Measurements from ENCODE around the gene SAPCD2. TPM values are rescaled to one million over a fixed set of nuclear protein-coding genes. Genes with fewer than 3 reads are reported as not detected.
A peak's percentile ranks its signal among the peaks of the same experiment; 100 is the strongest.

SAPCD2 gene
- total and polyA plus RNA-seq, 9 of the 15 experiments (the other 6 are each of a cell fraction or from before 2014, with no cell fraction given): 3.4 to 91.8 (median 18.8) TPM

- no peaks in the 10 kb centered on the region for H3K9me3 ChIP-seq (replicated peaks; ENCODE audit: control insufficient read depth, insufficient read depth, low read depth, low read length)
- peak overlapping the region; percentile 79; the same call in 1 of the 2 replicates for H3K4me3 ChIP-seq
- no peaks in the 10 kb centered on the region for H3K9me1 ChIP-seq (ENCODE audit: control insufficient read depth, insufficient read depth, low read length)
- peaks cover 29 to 51% of the 10 kb centered on the region in 2 experiments; a peak in 4 of 5 replicates for H3K4me1 ChIP-seq (replicated peaks in 1 of 2; ENCODE audit: control insufficient read depth in 2 of 2, insufficient read depth in 2 of 2, low read length in 2 of 2)
- POLR2A ChIA-PET: interaction anchor here (0.7 to 3.3 kb wide), 5 partner anchors 9 to 42 kb away, joined by 4 to 18 read pairs (median 5); no protein-coding TSS in a partner anchor
- peak overlapping the region; percentile 46 to 81; a peak in 3 of 4 replicates for H3K9ac ChIP-seq (ENCODE audit: insufficient read depth in 1 of 2, low read depth in 2 of 2, low read length in 2 of 2)
- no peak for FAIRE-seq
- TSS peak; percentile 50 for BruUV-seq (replicated peaks)
- peaks cover 34% of the 10 kb centered on the region for H3K36me3 ChIP-seq (ENCODE audit: control insufficient read depth, insufficient read depth, low read length)
- peaks cover 30% of the 10 kb centered on the region for H3K79me2 ChIP-seq (ENCODE audit: control insufficient read depth, insufficient read depth, low read length)
- WGBS (ENCODE audit: insufficient coverage, low coverage, missing lambda C conversion rate): 43% methylated on average over 5 of the region's 5 CpGs
- intact Hi-C loops (cut with micrococcal nuclease): no loop called here
- no peaks in the 10 kb centered on the region for H4K20me1 ChIP-seq (replicated peaks; ENCODE audit: control insufficient read depth, insufficient read depth, low read length)
- CTCF ChIA-PET (ENCODE audit: low intra/inter-chr PET ratio): interaction anchor here (0.6 kb wide), 1 partner anchor 41 kb away, joined by 5 read pairs; no protein-coding TSS in a partner anchor
- H3K4me2 ChIP-seq (ENCODE audit: insufficient read depth, low read length): peak overlapping the region; percentile 86
- in situ Hi-C loops (cut with MboI): no loop called here
- H2AFZ ChIP-seq (ENCODE audit: low read depth, low read length): no peak overlapping the region
- no peak for ATAC-seq
- TF ChIP-seq ZNF395 (CRISPR knock-in tag; IDR thresholded peaks at IDR 0.05) (0 out of 2 replicates have a peak, but pooled peaks have one; percentile 8), FOSL1 (tag; conservative IDR thresholded peaks at IDR 0.05) (no peak)
- no peaks in the 10 kb centered on the region for H3K27me3 ChIP-seq (ENCODE audit: control insufficient read depth in 2 of 2, insufficient read depth in 2 of 2, low read length in 2 of 2)
- H3K27ac ChIP-seq (ENCODE audit: extremely low read depth, low read depth, low read length): peak overlapping the region; percentile 81; the same call in 2 of the 3 replicates
- DNase-seq (ENCODE audit: extremely low read depth in 1 of 4, low spot score in 3 of 4): no peak
These were observed 17.8 kb upstream of the SAPCD2 start for GRCh38 chr9:137088121-137088520.

All from K562 (cell line).